ENCODE measurements around the gene C4orf54. TPM values are rescaled to one million over a fixed set of nuclear protein-coding genes. Genes with fewer than 3 reads are reported as not detected.

Gene C4orf54
- total RNA-seq, 1 donor from 2014 or later = 0.05 TPM

DNA sequence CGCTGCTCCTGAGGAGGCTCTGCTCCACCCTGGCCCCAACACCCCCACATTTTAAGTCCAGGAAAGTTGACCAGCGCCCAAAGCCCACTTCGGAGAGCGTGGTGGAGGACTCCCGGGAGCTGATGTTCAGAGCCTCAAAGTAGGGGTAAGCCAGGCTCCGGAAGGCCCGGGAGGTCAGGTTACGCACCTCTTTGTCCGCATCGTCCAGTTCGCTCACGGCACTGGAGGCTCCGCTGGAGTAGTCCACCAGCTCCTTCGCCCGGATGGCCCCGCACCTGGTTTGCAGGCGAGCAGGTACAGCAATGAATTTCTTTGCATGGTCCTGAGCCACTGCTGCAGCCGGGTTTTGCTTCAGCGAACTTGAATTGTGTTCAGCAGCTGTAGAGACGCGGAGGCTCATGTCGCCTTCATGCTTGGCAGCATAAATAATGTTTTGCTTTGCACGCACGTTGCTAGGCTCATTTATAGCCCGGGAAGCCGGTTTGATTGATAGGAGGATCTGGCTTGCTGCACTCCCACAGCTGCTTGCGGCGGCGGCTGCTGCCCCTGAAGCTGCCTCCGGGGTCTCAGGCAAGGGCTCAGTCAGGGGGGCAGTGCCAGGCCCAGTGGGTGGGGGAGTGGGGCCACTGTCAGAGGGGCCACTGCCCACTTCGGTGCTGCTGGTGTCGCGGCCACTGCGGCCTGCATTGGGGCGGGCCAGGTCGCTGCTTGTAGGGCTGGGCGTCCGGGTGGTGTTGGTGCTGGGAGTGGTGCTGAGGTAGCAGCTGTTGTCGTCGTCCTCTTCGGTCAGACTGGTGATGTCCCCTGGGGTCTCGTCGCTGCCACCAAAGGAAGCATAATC is 4.8 kb downstream of the C4orf54 start:
- Mint-ChIP-seq H3K36me3 (no peaks in the 10 kb centered on the region), H3K4me3 (no peak overlapping the region), H3K4me1 (ENCODE audit: unreplicated experiment) (no peaks in the 10 kb centered on the region), H3K27me3 (no peaks in the 10 kb centered on the region), H3K9me3 (no peaks in the 10 kb centered on the region), H3K27ac (no peak overlapping the region)
- TF ChIP-seq, protein P1, sequence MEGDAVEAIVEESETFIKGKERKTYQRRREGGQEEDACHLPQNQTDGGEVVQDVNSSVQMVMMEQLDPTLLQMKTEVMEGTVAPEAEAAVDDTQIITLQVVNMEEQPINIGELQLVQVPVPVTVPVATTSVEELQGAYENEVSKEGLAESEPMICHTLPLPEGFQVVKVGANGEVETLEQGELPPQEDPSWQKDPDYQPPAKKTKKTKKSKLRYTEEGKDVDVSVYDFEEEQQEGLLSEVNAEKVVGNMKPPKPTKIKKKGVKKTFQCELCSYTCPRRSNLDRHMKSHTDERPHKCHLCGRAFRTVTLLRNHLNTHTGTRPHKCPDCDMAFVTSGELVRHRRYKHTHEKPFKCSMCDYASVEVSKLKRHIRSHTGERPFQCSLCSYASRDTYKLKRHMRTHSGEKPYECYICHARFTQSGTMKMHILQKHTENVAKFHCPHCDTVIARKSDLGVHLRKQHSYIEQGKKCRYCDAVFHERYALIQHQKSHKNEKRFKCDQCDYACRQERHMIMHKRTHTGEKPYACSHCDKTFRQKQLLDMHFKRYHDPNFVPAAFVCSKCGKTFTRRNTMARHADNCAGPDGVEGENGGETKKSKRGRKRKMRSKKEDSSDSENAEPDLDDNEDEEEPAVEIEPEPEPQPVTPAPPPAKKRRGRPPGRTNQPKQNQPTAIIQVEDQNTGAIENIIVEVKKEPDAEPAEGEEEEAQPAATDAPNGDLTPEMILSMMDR (conservative IDR thresholded peaks at IDR 0.05) = no peak
- no peak for DNase-seq (ENCODE audit: extremely low spot score, unreplicated experiment)

- Mint-ChIP-seq H3K36me3 (no peaks in the 10 kb centered on the region), H3K27ac (no peak overlapping the region), H3K9me3 (no peaks in the 10 kb centered on the region), H3K27me3 (no peaks in the 10 kb centered on the region), H3K4me3 (no peak overlapping the region), H3K4me1 (ENCODE audit: unreplicated experiment) (no peaks in the 10 kb centered on the region)
- TF ChIP-seq, protein P1 (conservative IDR thresholded peaks at IDR 0.05) = no peak
- DNase-seq (ENCODE audit: extremely low spot score, unreplicated experiment) = no peak
These were observed 5.7 kb downstream of the C4orf54 start for GRCh38 chr4:99651811-99652485.

- DNase-seq (ENCODE audit: extremely low spot score, unreplicated experiment) = no peak
- Mint-ChIP-seq H3K27me3 (no peaks in the 10 kb centered on the region), H3K4me1 (ENCODE audit: unreplicated experiment) (no peaks in the 10 kb centered on the region), H3K9me3 (no peaks in the 10 kb centered on the region), H3K4me3 (no peak overlapping the region), H3K27ac (no peak overlapping the region), H3K36me3 (no peaks in the 10 kb centered on the region)
- TF ChIP-seq, protein P1 (conservative IDR thresholded peaks at IDR 0.05) = no peak
These were observed 6.4 kb downstream of the C4orf54 start for GRCh38 chr4:99651016-99651769.

DNA sequence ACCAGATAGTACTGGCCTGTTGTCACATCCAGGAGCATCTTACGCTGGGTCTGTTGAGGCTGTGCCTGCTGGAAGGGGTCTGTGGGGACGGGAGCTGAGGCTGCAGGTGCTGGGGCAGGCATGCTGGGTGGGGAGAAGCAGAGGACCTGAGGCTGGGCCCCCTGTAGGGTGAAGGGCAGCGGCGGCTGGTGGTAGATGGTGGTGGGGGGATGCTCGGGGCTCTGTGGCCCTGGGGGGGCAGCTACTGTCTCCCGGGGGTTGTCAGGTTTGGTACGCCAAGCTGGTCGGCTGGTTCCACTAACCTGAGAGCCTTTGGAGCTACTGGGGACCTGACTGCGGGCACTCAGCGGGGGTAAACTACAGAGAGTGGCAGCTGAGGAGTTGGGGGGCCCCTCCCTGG is 7.8 kb downstream of the C4orf54 start:
- no peaks in the 10 kb centered on the region for H3K36me3 Mint-ChIP-seq
- H3K27ac Mint-ChIP-seq = no peak overlapping the region
- TF ChIP-seq, protein P1 (conservative IDR thresholded peaks at IDR 0.05) = no peak
- H3K4me3 Mint-ChIP-seq = no peak overlapping the region
- H3K27me3 Mint-ChIP-seq = no peaks in the 10 kb centered on the region
- no peaks in the 10 kb centered on the region for H3K4me1 Mint-ChIP-seq (ENCODE audit: unreplicated experiment)
- DNase-seq (ENCODE audit: extremely low spot score, unreplicated experiment) = no peak
- H3K9me3 Mint-ChIP-seq = no peaks in the 10 kb centered on the region

GRCh38 chr4:99649208-99649607 is 8.4 kb downstream of the C4orf54 start:
- Mint-ChIP-seq H3K27me3 (no peaks in the 10 kb centered on the region), H3K9me3 (no peaks in the 10 kb centered on the region), H3K27ac (no peak overlapping the region), H3K4me1 (ENCODE audit: unreplicated experiment) (no peaks in the 10 kb centered on the region), H3K4me3 (no peak overlapping the region), H3K36me3 (no peaks in the 10 kb centered on the region)
- no peak for DNase-seq (ENCODE audit: extremely low spot score, unreplicated experiment)
- TF ChIP-seq, protein P1 (conservative IDR thresholded peaks at IDR 0.05) = no peak
